Activated T-cell treated with anti-CD3 and anti-CD28 coated beads for 24 hours (primary cell): ENCODE data around the gene PRTFDC1.
"Not testable (repeated sequence)": the region's sequence is repeated elsewhere in the genome, so short reads cannot be mapped to it uniquely, and the experiment has no call there.

Source experiments
- DNase-seq: peaks from one replicate; pipeline ENCODE4 v3.0.0-alpha.2; 2020; ENCODE audit warnings: low read depth

PRTFDC1 gene

GRCh38 chr10:24965051-24965450, 12.6 kb upstream of the PRTFDC1 start:
- no peak for DNase-seq

GRCh38 chr10:24963521-24964041, 11.2 kb upstream of the PRTFDC1 start:
- DNase-seq, result no peak

- DNase-seq, result no peak
Observed at GRCh38 chr10:24962995-24963394, 10.6 kb upstream of the PRTFDC1 start.

- DNase-seq, result no peak
Observed at GRCh38 chr10:24961582-24961981, 9.2 kb upstream of the PRTFDC1 start.

GRCh38 chr10:24959382-24959730, 7.0 kb upstream of the PRTFDC1 start:
- no peak for DNase-seq

- no peak for DNase-seq
Observed at GRCh38 chr10:24958721-24959381, 6.4 kb upstream of the PRTFDC1 start.

GRCh38 chr10:24958091-24958720, 5.8 kb upstream of the PRTFDC1 start:
- DNase-seq, result no peak

GRCh38 chr10:24957624-24958051, 5.2 kb upstream of the PRTFDC1 start:
- not testable (repeated sequence) for DNase-seq

GRCh38 chr10:24953675-24954074, 1.3 kb upstream of the PRTFDC1 start:
- DNase-seq, result no peak

- peak; percentile 18 for DNase-seq
Observed at GRCh38 chr10:24952707-24953645, 570 bp upstream of the PRTFDC1 start.

GRCh38 chr10:24951201-24952142, 934 bp downstream of the PRTFDC1 start:
- no peak for DNase-seq

GRCh38 chr10:24950439-24950838, 2.0 kb downstream of the PRTFDC1 start:
- DNase-seq, result no peak

GRCh38 chr10:24949616-24950015, 2.8 kb downstream of the PRTFDC1 start:
- no peak for DNase-seq

GRCh38 chr10:24947304-24948097, 4.9 kb downstream of the PRTFDC1 start:
- DNase-seq, result no peak

GRCh38 chr10:24944512-24945255, 7.7 kb downstream of the PRTFDC1 start:
- no peak for DNase-seq

- DNase-seq, result no peak
Observed at GRCh38 chr10:24938525-24938924, 13.9 kb downstream of the PRTFDC1 start.

GRCh38 chr10:24938076-24938475, 14.3 kb downstream of the PRTFDC1 start:
- DNase-seq, result no peak

GRCh38 chr10:24935504-24936292, 16.7 kb downstream of the PRTFDC1 start:
- no peak for DNase-seq

- DNase-seq, result no peak
Observed at GRCh38 chr10:24931236-24931635, 21.2 kb downstream of the PRTFDC1 start.
